H1 (cell line): ENCODE results near the gene OR9A2. TPM values are rescaled to one million over a fixed set of nuclear protein-coding genes. Genes with fewer than 3 reads are reported as not detected.

ENCODE experiments used
- CHD7 ChIP-seq: fragments of 300-600 bp; sonication (generic); IDR thresholded peaks from 2 replicates; pipeline ENCODE4 v1.7.1; 2012; ENCODE audit warnings: low read length, moderate library complexity, mild to moderate bottlenecking, inconsistent platforms; ENCODE audit not compliant: insufficient replicate concordance
- CREB1 ChIP-seq: IDR thresholded peaks from 2 replicates; pipeline ENCODE4 v1.6.1; 2012; ENCODE audit warnings: inconsistent platforms
- polyA plus RNA-seq, 7 experiments: library from polyadenylated mRNA; depleted of rRNA in 3 of 7; stranded (reverse) in 5 of 7; unstranded in 2 of 7; fragments of >200 nt in 5 of 7; fragments of 200-250 nt in 2 of 7; gene quantifications; 1 replicate in 5 of 7; 2 replicates in 1 of 7; 4 replicates in 1 of 7; pipeline versions ENCODE4 v1.2.1 to v1.2.3, GENCODE V29; 2011 to 2013; ENCODE audit warnings: missing spikeins in 2 of 7, mixed read lengths in 2 of 7
- total RNA-seq: library from RNA; stranded (reverse); fragmentation: NEBNext Ultra II Directional; extraction: Animal tissue kit (Norgen Biotek cat#: 25700); gene quantifications from 2 replicates; pipeline ENCODE4 v1.2.1, GENCODE V29; 2021

Gene OR9A2
- total and polyA plus RNA-seq, 2 of the 8 experiments (the other 6 are each of a cell fraction or from before 2014, with no cell fraction given), result not detected

GRCh38 chr7:143000648-143001047, 26.3 kb downstream of the OR9A2 start (continued):
- TF ChIP-seq CHD7, result no peak
- no peak for TF ChIP-seq CREB1
- TF ChIP-seq, all 59 proteins: peak for 0
